K562 (cell line): ENCODE measurements around the gene RASSF7. TPM values are rescaled to one million over a fixed set of nuclear protein-coding genes. Genes with fewer than 3 reads are reported as not detected.

ENCODE experiments used
- ARID1B ChIP-seq: fragments of 450-650 bp; IDR thresholded peaks from 2 replicates; pipeline ENCODE4 v1.6.1; 2016; ENCODE audit warnings: antibody characterized with exemption, mild to moderate bottlenecking, inconsistent platforms
- ELF4 ChIP-seq: fragments of 450-650 bp; formaldehyde crosslinking; IDR thresholded peaks from 2 replicates; pipeline ENCODE4 v1.4.0; 2022; ENCODE audit warnings: missing genetic modification characterization
- EP400 ChIP-seq: fragments of 450-650 bp; IDR thresholded peaks from 2 replicates; pipeline ENCODE4 v1.6.1; 2017; ENCODE audit warnings: antibody characterized with exemption, mild to moderate bottlenecking, moderate library complexity
- FOXO4 ChIP-seq: fragments of 450-650 bp; formaldehyde crosslinking; IDR thresholded peaks from 2 replicates; pipeline ENCODE4 v1.4.0; 2020; ENCODE audit warnings: mild to moderate bottlenecking, moderate library complexity
- HDAC2 ChIP-seq: fragments of 450-650 bp; IDR thresholded peaks from 2 replicates; pipeline ENCODE4 v1.6.1; 2016; ENCODE audit warnings: mild to moderate bottlenecking
- HLTF ChIP-seq: fragments of 450-650 bp; IDR thresholded peaks from 2 replicates; pipeline ENCODE4 v1.6.1; 2016
- HMG20B ChIP-seq: fragments of 250-450 bp; sonication (Bioruptor Pico); IDR thresholded peaks from 2 replicates; pipeline ENCODE4 v1.5.0; 2021; ENCODE audit warnings: mild to moderate bottlenecking
- MGA ChIP-seq: fragments of 450-650 bp; IDR thresholded peaks from 2 replicates; pipeline ENCODE4 v1.6.1; 2016; ENCODE audit warnings: mild to moderate bottlenecking, moderate library complexity
- MYNN ChIP-seq, 2 experiments: sonication (generic); formaldehyde crosslinking in 1 of 2; IDR thresholded peaks; 2 replicates each; pipeline versions ENCODE4 v1.5.0 to v1.6.1; 2016 to 2020; ENCODE audit warnings: antibody characterized with exemption in 1 of 2, missing genetic modification reagents in 1 of 2
- NRF1 ChIP-seq, 2 experiments: fragments of 450-650 bp; IDR thresholded peaks in 1 of 2; conservative IDR thresholded peaks in 1 of 2; 2 replicates each; pipeline ENCODE4 v1.6.1; 2014; ENCODE audit warnings: mild to moderate bottlenecking in 2 of 2
- TEAD4 ChIP-seq, 2 experiments: sonication (generic) in 1 of 2; formaldehyde crosslinking in 1 of 2; IDR thresholded peaks; 2 replicates each; pipeline versions ENCODE4 v1.6.1 to v1.8.0; 2012 to 2022; ENCODE audit warnings: borderline replicate concordance in 1 of 2, inconsistent platforms in 1 of 2, low read length in 1 of 2, mild to moderate bottlenecking in 1 of 2, missing genetic modification reagents in 1 of 2
- ZNF175 ChIP-seq: fragments of 200-800 bp; sonication (Bioruptor generic); IDR thresholded peaks from 2 replicates; pipeline ENCODE4 v1.6.1; 2016; ENCODE audit warnings: low read depth, mild to moderate bottlenecking, missing genetic modification characterization, missing compliant biosample characterization
- ZNF445 ChIP-seq: fragments of 250-450 bp; sonication (Bioruptor Pico); IDR thresholded peaks from 2 replicates; pipeline ENCODE4 v1.4.0; 2020; ENCODE audit warnings: low read depth, mild to moderate bottlenecking, moderate library complexity
- polyA plus RNA-seq, 8 experiments: library from polyadenylated mRNA; depleted of rRNA in 4 of 8; stranded (reverse) in 5 of 8; unstranded in 3 of 8; fragments of >200 nt; fragmentation: Nextera tagmentation in 2 of 8; fragmentation: Illumina TruSeq in 1 of 8; extraction: Ambion mirVana in 2 of 8; extraction: Trizol in 1 of 8; gene quantifications; 2 replicates each; pipeline versions ENCODE4 v1.2.1 to v1.2.3, GENCODE V29; 2011 to 2014; ENCODE audit warnings: inconsistent platforms in 1 of 8, missing spikeins in 1 of 8
- total RNA-seq, 7 experiments: library from RNA; depleted of rRNA in 6 of 7; stranded (reverse); fragments of >200 nt in 6 of 7; fragmentation: Illumina TruSeq in 2 of 7; extraction: Trizol in 2 of 7; gene quantifications; 2 replicates each; pipeline versions ENCODE4 v1.2.1 to v1.2.3, GENCODE V29; 2011 to 2021; ENCODE audit warnings: low replicate concordance in 1 of 7

RASSF7 gene
- total and polyA plus RNA-seq, 9 of the 15 experiments (the other 6 are each of a cell fraction or from before 2014, with no cell fraction given) = 0.41 to 45.2 (median 18.6) TPM

- TF ChIP-seq MGA (no peak), HLTF (no peak), ELF4 (peak; percentile 77; the same call in 1 of the 2 replicates), ZNF175 (no peak), MYNN (IDR thresholded peaks at IDR 0.05) (peak; percentile 33; the same call in 1 of the 2 replicates), MYNN (CRISPR knock-in tag; IDR thresholded peaks at IDR 0.05) (no peak), ZNF445 (no peak), HMG20B (CRISPR knock-in tag) (no peak), HDAC2 (0 out of 2 replicates have a peak, but pooled peaks have one; percentile 37), ARID1B (0 out of 2 replicates have a peak, but pooled peaks have one; percentile 5), FOXO4 (CRISPR knock-in tag) (no peak), TEAD4 (IDR thresholded peaks at IDR 0.05; ENCODE audit: low read length) (no peak), TEAD4 (CRISPR knock-in tag; IDR thresholded peaks at IDR 0.05; ENCODE audit: borderline replicate concordance) (0 out of 2 replicates have a peak, but pooled peaks have one; percentile 14), EP400 (peak; percentile 69; the same call in 1 of the 2 replicates), NRF1 (conservative IDR thresholded peaks at IDR 0.05 in 1 of 2, IDR thresholded peaks at IDR 0.05 in 1 of 2) (peak in 1 of 2 experiments; percentile 35; a peak in 2 of 4 replicates)
These were observed at the start of gene RASSF7, which contains the start of gene LMNTD2 (continued) for GRCh38 chr11:560305-561147.
